HepG2 (cell line): ENCODE results near the gene MIF. TPM values are rescaled to one million over a fixed set of nuclear protein-coding genes. Genes with fewer than 3 reads are reported as not detected.

ENCODE experiments used
- CC2D1A ChIP-seq: sonication (generic); formaldehyde crosslinking; IDR thresholded peaks from 2 replicates; pipeline ENCODE4 v1.8.1; 2023; ENCODE audit warnings: mild to moderate bottlenecking, missing genetic modification reagents
- ELF4 ChIP-seq: sonication (generic); formaldehyde crosslinking; IDR thresholded peaks from 2 replicates; pipeline ENCODE4 v1.5.0; 2020; ENCODE audit warnings: missing genetic modification reagents, mild to moderate bottlenecking, moderate library complexity, borderline replicate concordance
- ESRRA ChIP-seq: sonication (generic); formaldehyde crosslinking; IDR thresholded peaks from 2 replicates; pipeline ENCODE4 v1.5.1; 2020; ENCODE audit warnings: mild to moderate bottlenecking, low read depth, missing genetic modification reagents
- HDAC6 ChIP-seq: fragments of 200-600 bp; sonication (generic); IDR thresholded peaks from 2 replicates; pipeline ENCODE4 v1.7.0; 2017; ENCODE audit warnings: mild to moderate bottlenecking, antibody characterized with exemption, low read length, low read depth
- SALL2 ChIP-seq: sonication (generic); formaldehyde crosslinking; IDR thresholded peaks from 2 replicates; pipeline ENCODE4 v1.8.1; 2023; ENCODE audit warnings: mild to moderate bottlenecking, missing genetic modification reagents, inconsistent platforms
- SETDB1 ChIP-seq: sonication (generic); formaldehyde crosslinking; IDR thresholded peaks from 2 replicates; pipeline ENCODE4 v1.5.1; 2020; ENCODE audit warnings: missing genetic modification reagents, mild to moderate bottlenecking, borderline replicate concordance
- TCF7L2 ChIP-seq: IDR thresholded peaks from 2 replicates; pipeline ENCODE4 v1.6.1; 2011; ENCODE audit warnings: mild to moderate bottlenecking, low read depth, low read length, moderate library complexity
- TP53 ChIP-seq: sonication (generic); formaldehyde crosslinking; conservative IDR thresholded peaks from 2 replicates; pipeline ENCODE4 v1.4.0; 2020; ENCODE audit warnings: missing genetic modification reagents
- ZNF124 ChIP-seq: sonication (generic); formaldehyde crosslinking; IDR thresholded peaks from 2 replicates; pipeline ENCODE4 v1.4.0; 2020; ENCODE audit warnings: missing genetic modification reagents
- ZNF766 ChIP-seq: sonication (generic); formaldehyde crosslinking; IDR thresholded peaks from 2 replicates; pipeline ENCODE4 v1.5.0; 2020; ENCODE audit warnings: missing genetic modification reagents, borderline replicate concordance
- polyA plus RNA-seq, 8 experiments: library from polyadenylated mRNA; depleted of rRNA in 3 of 8; stranded (reverse) in 7 of 8; unstranded in 1 of 8; fragments of >200 nt; fragmentation: Illumina TruSeq in 4 of 8; extraction: Trizol in 4 of 8; gene quantifications; 2 replicates each; pipeline versions ENCODE4 v1.2.1 to v1.2.3, GENCODE V29; 2011 to 2016; ENCODE audit warnings: low read depth in 4 of 8, missing spikeins in 1 of 8, mixed read lengths in 1 of 8; ENCODE audit not compliant: insufficient read depth in 1 of 8
- total RNA-seq, 5 experiments: library from RNA; depleted of rRNA; stranded (reverse); fragments of >200 nt; fragmentation: Illumina TruSeq; extraction: Trizol; gene quantifications; 2 replicates each; pipeline ENCODE4 v1.2.3, GENCODE V29; 2016; ENCODE audit warnings: low read depth in 1 of 5
- TF ChIP-seq, protein P1 (sequence below): sonication (generic); formaldehyde crosslinking; IDR thresholded peaks from 2 replicates; pipeline ENCODE4 v1.8.1; 2022; ENCODE audit warnings: mild to moderate bottlenecking, missing genetic modification reagents
- TF ChIP-seq, protein P2 (sequence below): sonication (generic); formaldehyde crosslinking; IDR thresholded peaks from 2 replicates; pipeline ENCODE4 v1.4.0; 2020; ENCODE audit warnings: mild to moderate bottlenecking, missing genetic modification reagents
- TF ChIP-seq, protein P3 (sequence below): IDR thresholded peaks from 2 replicates; pipeline ENCODE4 v1.6.1; 2016; ENCODE audit warnings: missing compliant biosample characterization, missing genetic modification reagents, borderline replicate concordance
- TF ChIP-seq, protein P4 (sequence below): sonication (generic); formaldehyde crosslinking; IDR thresholded peaks from 2 replicates; pipeline ENCODE4; 2020; ENCODE audit warnings: missing genetic modification reagents, mild to moderate bottlenecking, borderline replicate concordance

MIF gene
- total and polyA plus RNA-seq, 2 of the 13 experiments (the other 11 are each of a cell fraction or from before 2014, with no cell fraction given) = 634 to 675 TPM

- TF ChIP-seq TP53 (no peak), SALL2 (CRISPR knock-in tag) (peak; percentile 41; the same call in 1 of the 2 replicates), HDAC6 (no peak), ZNF766 (CRISPR knock-in tag) (no peak; the same call in 1 of the 2 replicates), CC2D1A (CRISPR knock-in tag) (no peak), ZNF124 (CRISPR knock-in tag) (no peak), SETDB1 (no peak), TCF7L2 (no peak), ELF4 (peak; percentile 95), ESRRA (CRISPR knock-in tag) (no peak)
- TF ChIP-seq, protein P1, sequence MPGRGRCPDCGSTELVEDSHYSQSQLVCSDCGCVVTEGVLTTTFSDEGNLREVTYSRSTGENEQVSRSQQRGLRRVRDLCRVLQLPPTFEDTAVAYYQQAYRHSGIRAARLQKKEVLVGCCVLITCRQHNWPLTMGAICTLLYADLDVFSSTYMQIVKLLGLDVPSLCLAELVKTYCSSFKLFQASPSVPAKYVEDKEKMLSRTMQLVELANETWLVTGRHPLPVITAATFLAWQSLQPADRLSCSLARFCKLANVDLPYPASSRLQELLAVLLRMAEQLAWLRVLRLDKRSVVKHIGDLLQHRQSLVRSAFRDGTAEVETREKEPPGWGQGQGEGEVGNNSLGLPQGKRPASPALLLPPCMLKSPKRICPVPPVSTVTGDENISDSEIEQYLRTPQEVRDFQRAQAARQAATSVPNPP (CRISPR knock-in tag) = no peak
- TF ChIP-seq, protein P2, sequence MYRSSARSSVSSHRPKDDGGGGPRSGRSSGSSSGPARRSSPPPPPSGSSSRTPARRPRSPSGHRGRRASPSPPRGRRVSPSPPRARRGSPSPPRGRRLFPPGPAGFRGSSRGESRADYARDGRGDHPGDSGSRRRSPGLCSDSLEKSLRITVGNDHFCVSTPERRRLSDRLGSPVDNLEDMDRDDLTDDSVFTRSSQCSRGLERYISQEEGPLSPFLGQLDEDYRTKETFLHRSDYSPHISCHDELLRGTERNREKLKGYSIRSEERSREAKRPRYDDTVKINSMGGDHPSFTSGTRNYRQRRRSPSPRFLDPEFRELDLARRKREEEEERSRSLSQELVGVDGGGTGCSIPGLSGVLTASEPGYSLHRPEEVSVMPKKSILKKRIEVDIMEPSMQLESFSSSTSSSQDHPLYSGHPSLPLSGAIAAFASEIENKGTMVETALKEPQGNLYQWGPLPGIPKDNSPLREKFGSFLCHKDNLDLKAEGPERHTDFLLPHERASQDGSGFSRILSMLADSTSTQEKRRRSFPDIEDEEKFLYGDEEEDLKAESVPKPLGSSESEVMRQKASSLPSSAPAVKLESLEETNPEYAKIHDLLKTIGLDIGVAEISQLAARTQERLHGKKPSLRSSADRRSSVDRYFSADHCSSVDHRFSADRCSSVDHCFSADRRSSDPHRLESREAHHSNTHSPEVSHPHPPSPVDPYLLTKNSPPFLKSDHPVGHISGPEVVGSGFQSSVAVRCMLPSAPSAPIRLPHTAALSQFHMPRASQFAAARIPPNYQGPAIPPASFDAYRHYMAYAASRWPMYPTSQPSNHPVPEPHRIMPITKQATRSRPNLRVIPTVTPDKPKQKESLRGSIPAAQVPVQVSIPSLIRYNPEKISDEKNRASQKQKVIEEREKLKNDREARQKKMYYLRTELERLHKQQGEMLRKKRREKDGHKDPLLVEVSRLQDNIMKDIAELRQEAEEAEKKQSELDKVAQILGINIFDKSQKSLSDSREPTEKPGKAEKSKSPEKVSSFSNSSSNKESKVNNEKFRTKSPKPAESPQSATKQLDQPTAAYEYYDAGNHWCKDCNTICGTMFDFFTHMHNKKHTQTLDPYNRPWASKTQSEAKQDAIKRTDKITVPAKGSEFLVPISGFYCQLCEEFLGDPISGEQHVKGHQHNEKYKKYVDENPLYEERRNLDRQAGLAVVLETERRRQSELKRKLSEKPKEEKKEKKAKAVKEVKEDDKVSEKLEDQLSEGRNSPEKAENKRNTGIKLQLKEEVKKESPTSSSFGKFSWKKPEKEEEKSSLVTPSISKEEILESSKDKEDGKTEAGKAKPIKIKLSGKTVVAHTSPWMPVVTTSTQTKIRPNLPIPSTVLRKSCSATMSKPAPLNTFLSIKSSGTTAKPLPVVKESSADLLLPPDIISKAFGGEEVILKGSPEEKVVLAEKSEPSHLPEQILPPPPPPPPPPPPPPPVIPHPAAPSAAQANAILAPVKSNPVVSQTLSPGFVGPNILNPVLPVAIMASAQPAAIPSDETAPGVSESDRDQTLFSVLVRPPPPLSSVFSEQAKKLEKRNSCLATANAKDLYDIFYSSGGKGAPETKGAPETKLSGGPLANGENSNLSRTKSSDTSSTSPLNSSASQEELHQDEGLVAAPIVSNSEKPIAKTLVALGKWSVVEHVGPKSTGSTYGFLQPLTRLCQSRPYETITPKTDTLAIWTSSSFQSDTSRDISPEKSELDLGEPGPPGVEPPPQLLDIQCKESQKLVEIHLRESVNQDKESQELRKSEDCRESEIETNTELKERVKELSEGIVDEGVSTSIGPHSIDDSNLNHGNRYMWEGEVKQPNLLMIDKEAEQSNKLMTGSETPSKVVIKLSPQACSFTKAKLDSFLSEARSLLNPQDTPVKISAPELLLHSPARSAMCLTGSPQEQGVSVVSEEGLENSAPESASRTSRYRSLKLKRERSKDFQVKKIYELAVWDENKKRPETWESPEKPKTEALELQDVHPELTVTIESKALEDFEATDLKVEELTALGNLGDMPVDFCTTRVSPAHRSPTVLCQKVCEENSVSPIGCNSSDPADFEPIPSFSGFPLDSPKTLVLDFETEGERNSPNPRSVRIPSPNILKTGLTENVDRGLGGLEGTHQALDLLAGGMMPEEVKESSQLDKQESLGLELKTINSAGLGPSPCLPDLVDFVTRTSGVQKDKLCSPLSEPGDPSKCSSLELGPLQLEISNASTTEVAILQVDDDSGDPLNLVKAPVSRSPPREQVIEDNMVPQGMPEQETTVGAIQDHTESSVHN (CRISPR knock-in tag) = no peak
- TF ChIP-seq, protein P3, sequence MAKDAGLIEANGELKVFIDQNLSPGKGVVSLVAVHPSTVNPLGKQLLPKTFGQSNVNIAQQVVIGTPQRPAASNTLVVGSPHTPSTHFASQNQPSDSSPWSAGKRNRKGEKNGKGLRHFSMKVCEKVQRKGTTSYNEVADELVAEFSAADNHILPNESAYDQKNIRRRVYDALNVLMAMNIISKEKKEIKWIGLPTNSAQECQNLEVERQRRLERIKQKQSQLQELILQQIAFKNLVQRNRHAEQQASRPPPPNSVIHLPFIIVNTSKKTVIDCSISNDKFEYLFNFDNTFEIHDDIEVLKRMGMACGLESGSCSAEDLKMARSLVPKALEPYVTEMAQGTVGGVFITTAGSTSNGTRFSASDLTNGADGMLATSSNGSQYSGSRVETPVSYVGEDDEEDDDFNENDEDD (CRISPR knock-in tag) = peak; percentile 95
- TF ChIP-seq, protein P4, sequence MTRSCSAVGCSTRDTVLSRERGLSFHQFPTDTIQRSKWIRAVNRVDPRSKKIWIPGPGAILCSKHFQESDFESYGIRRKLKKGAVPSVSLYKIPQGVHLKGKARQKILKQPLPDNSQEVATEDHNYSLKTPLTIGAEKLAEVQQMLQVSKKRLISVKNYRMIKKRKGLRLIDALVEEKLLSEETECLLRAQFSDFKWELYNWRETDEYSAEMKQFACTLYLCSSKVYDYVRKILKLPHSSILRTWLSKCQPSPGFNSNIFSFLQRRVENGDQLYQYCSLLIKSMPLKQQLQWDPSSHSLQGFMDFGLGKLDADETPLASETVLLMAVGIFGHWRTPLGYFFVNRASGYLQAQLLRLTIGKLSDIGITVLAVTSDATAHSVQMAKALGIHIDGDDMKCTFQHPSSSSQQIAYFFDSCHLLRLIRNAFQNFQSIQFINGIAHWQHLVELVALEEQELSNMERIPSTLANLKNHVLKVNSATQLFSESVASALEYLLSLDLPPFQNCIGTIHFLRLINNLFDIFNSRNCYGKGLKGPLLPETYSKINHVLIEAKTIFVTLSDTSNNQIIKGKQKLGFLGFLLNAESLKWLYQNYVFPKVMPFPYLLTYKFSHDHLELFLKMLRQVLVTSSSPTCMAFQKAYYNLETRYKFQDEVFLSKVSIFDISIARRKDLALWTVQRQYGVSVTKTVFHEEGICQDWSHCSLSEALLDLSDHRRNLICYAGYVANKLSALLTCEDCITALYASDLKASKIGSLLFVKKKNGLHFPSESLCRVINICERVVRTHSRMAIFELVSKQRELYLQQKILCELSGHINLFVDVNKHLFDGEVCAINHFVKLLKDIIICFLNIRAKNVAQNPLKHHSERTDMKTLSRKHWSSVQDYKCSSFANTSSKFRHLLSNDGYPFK = peak; percentile 78; the same call in 1 of the 2 replicates
Observed at GRCh38 chr22:23913661-23914353, 19.6 kb downstream of the MIF start (continued).
